Germinal center (tissue), 1 donor: Measurements from ENCODE around the gene EXOC5.
"Not testable (repeated sequence)": the region's sequence is repeated elsewhere in the genome, so short reads cannot be mapped to it uniquely, and the experiment has no call there.

Source experiments
- DNase-seq: peaks from one replicate; pipeline ENCODE4 v3.0.0; 2012; ENCODE audit warnings: mixed read lengths, low spot score

Gene EXOC5

GRCh38 chr14:57259672-57260071 is 9.0 kb downstream of the EXOC5 start:
- no peak for DNase-seq

DNA sequence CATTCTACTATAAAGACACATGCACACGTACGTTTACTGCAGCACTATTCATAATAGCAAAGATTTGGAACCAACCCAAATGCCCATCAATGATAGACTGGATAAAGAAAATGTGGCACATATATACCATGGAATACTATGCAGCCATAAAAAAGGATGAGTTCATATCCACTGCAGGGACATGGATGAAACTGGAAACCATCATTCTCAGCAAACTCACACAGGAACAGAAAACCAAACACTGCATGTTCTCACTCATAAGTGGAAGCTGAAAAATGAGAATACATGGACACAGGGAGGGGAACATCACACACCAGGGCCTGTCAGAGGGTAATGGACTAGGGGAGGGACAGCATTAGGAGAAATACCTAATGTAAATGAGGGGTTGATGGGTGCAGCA is 10.5 kb downstream of the EXOC5 start:
- not testable (repeated sequence) for DNase-seq

- no peak for DNase-seq
Observed at GRCh38 chr14:57254884-57255283, 13.8 kb downstream of the EXOC5 start.

- no peak for DNase-seq
Observed at GRCh38 chr14:57246933-57247657, 21.6 kb downstream of the EXOC5 start.

DNA sequence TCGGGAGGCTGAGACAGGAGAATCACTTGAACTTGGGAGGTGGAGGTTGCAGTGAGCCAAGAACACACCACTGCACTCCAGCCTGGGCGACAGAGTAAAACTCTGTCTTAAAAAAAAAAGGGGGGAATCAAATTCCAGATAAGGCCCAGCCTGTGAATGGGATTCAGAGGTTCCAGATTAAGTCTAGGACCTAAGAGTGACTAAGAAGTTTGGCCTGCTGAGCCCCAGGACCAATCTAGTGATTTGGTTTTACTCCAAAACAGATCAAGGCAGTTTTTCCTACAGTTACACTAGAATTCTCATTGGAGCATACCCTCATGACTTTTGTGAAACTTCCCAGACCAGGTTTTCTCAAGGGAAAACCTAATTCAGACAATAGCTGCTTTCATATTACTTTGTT is 22.8 kb downstream of the EXOC5 start:
- DNase-seq, result no peak

DNA sequence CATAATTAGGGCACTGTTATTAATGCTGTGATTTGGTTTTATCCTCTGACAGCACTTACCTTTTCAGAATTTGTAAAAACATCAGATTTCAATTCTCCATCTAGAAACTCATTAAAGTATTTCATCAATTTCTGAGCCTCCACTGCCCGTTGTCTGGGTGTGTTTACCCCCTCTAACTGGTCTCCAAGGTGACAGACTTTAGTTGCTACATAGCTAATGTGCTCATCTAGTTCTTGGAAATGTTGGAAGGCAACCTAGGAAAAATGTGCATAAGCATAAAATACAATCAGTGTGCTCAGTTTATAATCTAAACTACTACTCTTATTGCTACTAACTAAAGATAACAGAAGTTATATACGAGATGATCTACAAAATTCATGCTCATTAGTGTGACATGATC is 24.6 kb downstream of the EXOC5 start:
- no peak for DNase-seq

DNA sequence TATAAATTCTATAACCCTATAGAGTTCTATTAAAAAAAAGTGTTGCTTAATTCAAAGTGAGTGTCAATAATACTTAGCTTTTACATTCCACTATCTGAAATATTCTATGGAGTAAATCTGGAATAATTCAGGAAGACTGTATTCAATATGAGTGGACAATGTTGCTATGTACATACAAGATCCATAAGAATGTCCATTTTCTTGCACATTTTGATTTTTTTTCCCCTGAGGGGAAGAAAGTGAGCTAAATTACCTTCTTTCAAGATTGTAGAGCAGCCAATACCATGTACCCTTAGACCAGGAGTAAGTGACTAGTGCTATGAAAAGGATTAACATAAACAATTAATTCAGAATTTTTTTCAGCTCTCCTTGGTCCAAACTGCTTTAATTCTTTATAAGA is 25.4 kb downstream of the EXOC5 start:
- no peak for DNase-seq

DNA sequence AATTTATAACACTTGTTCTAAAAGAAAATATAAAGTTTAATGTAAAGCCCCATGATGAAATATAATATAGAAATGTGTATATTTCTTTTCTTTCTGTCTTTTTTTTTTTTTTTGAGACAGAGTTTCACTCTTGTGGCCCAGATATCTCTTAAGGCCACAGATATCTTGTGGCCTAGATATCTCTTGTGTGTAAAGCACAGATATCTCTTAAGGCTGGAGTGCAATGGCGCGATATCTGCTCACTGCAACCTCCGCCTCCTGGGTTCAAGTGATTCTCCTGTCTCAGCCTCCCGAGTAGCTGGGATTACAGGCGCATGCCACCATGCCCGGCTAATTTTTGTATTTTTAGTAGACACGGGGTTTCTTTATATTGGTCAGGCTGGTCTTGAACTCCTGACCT is 28.6 kb downstream of the EXOC5 start:
- DNase-seq, result not testable (repeated sequence)

DNA sequence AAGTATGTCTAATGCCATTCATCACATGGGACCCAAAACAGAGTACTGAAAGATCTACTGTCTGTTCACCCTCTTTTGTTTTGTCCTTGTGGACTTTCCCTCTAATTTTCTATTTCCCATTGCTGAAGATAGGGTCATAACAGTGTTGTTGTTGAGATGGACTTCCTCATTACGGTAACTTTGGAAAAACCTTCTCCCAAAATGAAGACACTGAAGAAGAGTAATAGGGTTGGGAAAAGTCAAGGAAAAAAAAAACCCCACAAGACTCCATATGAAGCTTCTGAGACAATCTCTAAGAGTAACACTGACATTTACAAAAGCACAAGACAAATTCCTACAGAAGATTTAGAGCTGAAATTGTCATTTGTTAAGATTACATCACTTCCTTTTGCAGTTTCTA is 36.7 kb downstream of the EXOC5 start:
- DNase-seq, result no peak

- DNase-seq, result not testable (repeated sequence)
Observed at GRCh38 chr14:57228320-57228719, 40.4 kb downstream of the EXOC5 start.

DNA sequence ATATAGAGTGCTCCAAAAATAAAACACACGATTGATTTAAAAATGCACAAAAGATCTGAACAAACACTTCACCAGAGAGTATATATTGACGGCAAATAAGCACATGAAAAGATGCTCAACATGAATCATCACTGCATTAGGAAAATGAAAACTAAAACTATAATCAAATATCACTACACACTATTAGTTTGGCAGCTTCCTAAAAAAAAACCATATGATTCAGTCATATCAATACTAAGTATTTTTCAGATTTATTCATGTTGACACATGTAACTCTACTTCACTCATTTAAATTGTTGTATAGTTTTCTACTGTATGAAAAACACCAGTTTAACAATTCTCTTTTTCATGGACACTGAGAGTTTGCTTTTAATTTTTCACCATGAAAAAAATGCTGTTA is 41.6 kb downstream of the EXOC5 start:
- no peak for DNase-seq

GRCh38 chr14:57221931-57222330 is 46.8 kb downstream of the EXOC5 start:
- DNase-seq, result no peak

- no peak for DNase-seq
Observed at GRCh38 chr14:57212919-57213318, 55.8 kb downstream of the EXOC5 start.

DNA sequence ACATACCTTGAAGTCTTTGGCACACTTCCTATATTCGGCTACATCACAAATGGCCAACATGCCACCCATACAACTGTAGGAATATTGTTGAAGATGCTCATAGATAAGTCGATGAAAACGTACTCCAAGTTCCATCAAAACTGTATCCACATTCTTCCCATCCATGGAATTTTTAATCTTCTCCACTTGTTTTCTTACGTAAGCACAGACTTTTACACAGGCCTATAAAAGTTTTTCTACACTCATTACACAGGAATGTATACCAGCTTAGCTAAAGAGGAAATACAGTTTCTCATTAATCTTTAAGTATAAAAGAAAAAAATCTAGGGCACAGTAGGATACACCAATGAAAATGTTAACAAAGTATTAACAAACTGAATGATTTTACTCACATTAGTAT is 59.1 kb downstream of the EXOC5 start:
- no peak for DNase-seq

- DNase-seq, result no peak
Observed at GRCh38 chr14:57205938-57206337, 62.8 kb downstream of the EXOC5 start.

- DNase-seq, result not testable (repeated sequence)
Observed at GRCh38 chr14:57202672-57203071, 66.0 kb downstream of the EXOC5 start.

- DNase-seq, result no peak
Observed at GRCh38 chr14:57199921-57200320, 68.8 kb downstream of the EXOC5 start.

DNA sequence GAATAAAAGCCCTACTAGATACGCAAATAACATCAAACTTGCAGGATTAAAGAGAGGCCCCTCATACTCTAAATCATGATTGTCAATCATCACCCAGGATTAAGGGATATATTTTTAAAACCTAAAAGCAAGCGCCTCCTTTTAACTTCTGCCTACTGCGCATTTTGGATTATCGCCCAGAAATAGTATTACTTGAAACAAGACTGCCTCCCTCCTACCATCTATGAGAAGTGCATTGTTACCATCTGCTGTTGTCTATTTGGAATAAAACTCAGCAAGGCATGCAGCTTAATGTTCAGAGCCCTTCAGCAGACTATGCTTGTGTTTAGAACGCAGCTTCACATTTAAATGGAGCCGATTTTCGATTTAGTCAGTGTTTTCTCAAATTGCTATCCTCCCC is 79.6 kb downstream of the EXOC5 start:
- DNase-seq, result no peak

GRCh38 chr14:57182760-57183503 is 85.8 kb downstream of the EXOC5 start:
- no peak for DNase-seq

DNA sequence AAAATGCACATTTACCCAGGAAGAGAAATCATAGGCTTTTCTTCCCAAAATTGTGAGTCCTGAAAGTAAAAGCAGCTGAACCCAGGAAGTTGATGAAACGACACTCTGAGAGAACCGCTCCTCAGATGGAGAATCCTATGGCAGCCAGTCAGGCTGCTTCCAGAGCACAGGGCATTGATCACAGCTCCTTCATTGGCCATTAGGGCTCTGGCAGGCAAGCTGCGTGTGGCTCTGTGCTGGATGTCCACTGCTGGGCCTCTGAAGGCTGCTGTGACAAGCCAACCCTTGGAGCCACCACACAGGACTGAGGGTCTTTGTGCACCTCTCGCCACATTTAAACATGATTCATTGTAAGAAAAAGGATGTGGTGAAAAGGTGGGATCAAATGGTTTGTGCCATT is 89.4 kb downstream of the EXOC5 start:
- DNase-seq, result no peak

- no peak for DNase-seq
Observed at GRCh38 chr14:57174466-57174865, 94.2 kb downstream of the EXOC5 start.

DNA sequence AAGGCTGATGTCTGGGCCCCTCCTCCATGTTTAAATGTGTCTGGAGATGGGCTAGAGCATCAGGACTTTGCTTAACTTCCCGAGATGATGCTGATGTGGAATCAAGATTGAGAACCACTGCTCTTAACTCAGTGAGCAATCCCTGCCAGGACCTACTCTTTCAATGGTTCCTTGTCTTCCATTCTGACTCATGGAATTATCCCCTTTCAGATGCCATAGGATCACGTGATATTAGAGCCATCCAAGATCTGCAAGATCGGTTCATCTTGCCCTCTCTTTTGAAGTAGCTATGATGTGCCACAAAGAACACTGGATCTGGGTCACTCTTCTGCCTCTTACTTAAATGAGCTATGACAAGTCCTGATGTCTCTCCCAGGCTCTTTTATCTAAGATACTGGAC is 96.8 kb downstream of the EXOC5 start:
- DNase-seq, result no peak

DNA sequence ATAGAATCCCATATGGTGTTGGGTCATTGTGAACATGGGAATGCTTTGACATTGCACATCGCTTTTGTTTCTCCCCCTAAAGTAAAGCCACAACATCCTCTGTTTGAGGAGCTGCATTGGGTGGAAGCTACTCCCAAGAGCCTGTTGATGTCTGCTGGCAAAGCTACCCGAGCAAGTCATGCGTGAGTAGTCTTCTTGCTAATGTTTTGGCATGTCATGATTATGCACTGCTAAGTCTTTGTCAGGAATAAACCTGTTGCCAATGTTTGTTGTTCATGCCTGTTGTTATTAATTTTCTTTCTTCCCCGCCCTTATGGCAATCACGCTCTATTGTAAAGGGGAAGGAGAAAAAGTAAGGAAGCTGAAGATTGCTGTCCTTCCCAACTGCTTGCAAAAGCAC is 97.3 kb downstream of the EXOC5 start:
- DNase-seq, result no peak

DNA sequence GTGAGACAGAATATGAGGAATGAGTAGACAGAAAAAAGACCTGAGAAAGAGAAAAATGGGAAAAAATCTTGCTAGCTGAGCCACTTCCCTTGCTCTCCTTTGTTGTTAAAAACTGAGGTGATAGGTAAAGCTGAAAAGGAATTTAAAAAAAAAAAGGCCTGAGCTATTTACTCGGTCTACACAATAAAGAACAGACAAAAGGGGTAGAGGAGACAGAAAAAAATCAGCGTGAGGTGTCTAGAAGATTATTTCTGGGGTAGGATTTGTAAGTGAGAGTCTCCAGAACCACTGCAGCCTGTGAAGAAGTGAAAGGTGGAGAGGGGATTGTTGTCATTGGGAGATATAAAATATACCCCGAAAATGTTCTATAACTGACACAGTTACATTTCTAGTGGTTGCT is 98.8 kb downstream of the EXOC5 start:
- DNase-seq, result no peak
